MCF 10A (cell line): Measurements from ENCODE around the gene SLC16A1. TPM values are rescaled to one million over a fixed set of nuclear protein-coding genes. Genes with fewer than 3 reads are reported as not detected.

Experiments
- BruUV-seq: library from RNA; stranded (reverse); fragments of 400-500 nt; replicated peaks from 2 replicates; lab custom pipeline; 2021; lab: Mats Ljungman, UMichigan
- CTCF ChIA-PET: fragments of 300-600 bp; sonication (Branson Sonifier 250); formaldehyde crosslinking; extraction: SDS; loops from one replicate; lab custom pipeline; 2021; ENCODE audit warnings: antibody characterized with exemption, inconsistent platforms; lab: Yijun Ruan, JAX
- POLR2A ChIA-PET: fragments of 300-600, 350-650 bp; sonication (Branson Sonifier 250); formaldehyde crosslinking; extraction: SDS; loops from one replicate; lab custom pipeline; 2020; ENCODE audit warnings: antibody characterized with exemption, inconsistent platforms; lab: Yijun Ruan, JAX
- DNase-seq: peaks from one replicate; pipeline ENCODE4 v3.0.0-alpha.2; 2018; ENCODE audit not compliant: unreplicated experiment
- H3K27ac Mint-ChIP-seq: one replicate; pipeline ENCODE4 v1.8.0; 2022; ENCODE audit warnings: mild to moderate bottlenecking, low read depth, mixed read lengths; ENCODE audit not compliant: unreplicated experiment
- H3K27me3 Mint-ChIP-seq: one replicate; pipeline ENCODE4 v1.8.0; 2022; ENCODE audit warnings: mixed read lengths; ENCODE audit not compliant: insufficient read depth, unreplicated experiment
- H3K36me3 Mint-ChIP-seq: one replicate; pipeline ENCODE4 v1.8.0; 2022; ENCODE audit warnings: mild to moderate bottlenecking, moderate library complexity, mixed read lengths; ENCODE audit not compliant: insufficient read depth, unreplicated experiment
- H3K4me1 Mint-ChIP-seq: one replicate; pipeline ENCODE4 v1.8.0; 2022; ENCODE audit warnings: mixed read lengths; ENCODE audit not compliant: insufficient read depth, unreplicated experiment
- H3K4me3 Mint-ChIP-seq: one replicate; pipeline ENCODE4 v1.8.0; 2022; ENCODE audit warnings: mild to moderate bottlenecking, moderate library complexity, mixed read lengths; ENCODE audit not compliant: unreplicated experiment
- H3K9me3 Mint-ChIP-seq: one replicate; pipeline ENCODE4 v1.8.0; 2022; ENCODE audit warnings: mixed read lengths; ENCODE audit not compliant: unreplicated experiment
- CTCF ChIP-seq: fragments of 200-600 bp; IDR thresholded peaks from one replicate; pipeline ENCODE4 v1.8.0; 2022; ENCODE audit warnings: antibody characterized with exemption, mild to moderate bottlenecking; ENCODE audit not compliant: unreplicated experiment
- intact Hi-C: fragments of 100-400 bp; cut with micrococcal nuclease; formaldehyde crosslinking; loops from 2 replicates; pipeline ENCODE4 v1.14.1; 2022
- total RNA-seq: library from RNA; stranded (reverse); gene quantifications from 2 replicates; pipeline ENCODE4 v1.2.3, GENCODE V29; 2022

The SLC16A1 gene
- total RNA-seq, 1 experiment from 2014 or later, result 142 TPM

- Mint-ChIP-seq H3K36me3 (peaks cover 61% of the 10 kb centered on the region), H3K27ac (no peak overlapping the region), H3K4me3 (no peak overlapping the region), H3K9me3 (no peaks in the 10 kb centered on the region), H3K27me3 (no peaks in the 10 kb centered on the region), H3K4me1 (peaks cover 11% of the 10 kb centered on the region)
- DNase-seq, result no peak
- intact Hi-C loops, result no loop called here
- ChIA-PET CTCF (no interaction called here), POLR2A (interaction anchor here (1.4 to 8.6 kb wide), 2 partner anchors 9 to 12 kb away, joined by 3 to 45 read pairs; no protein-coding TSS in a partner anchor)
- no TSS peak for BruUV-seq
- TF ChIP-seq CTCF, result no peak
These were observed 29.1 kb downstream of the SLC16A1 start for GRCh38 chr1:112926858-112927257.

GRCh38 chr1:112925015-112925414 is 31.0 kb downstream of the SLC16A1 start:
- H3K4me3 Mint-ChIP-seq, result no peak overlapping the region
- no peaks in the 10 kb centered on the region for H3K27me3 Mint-ChIP-seq
- no peaks in the 10 kb centered on the region for H3K9me3 Mint-ChIP-seq
- ChIA-PET POLR2A (interaction anchor here (0.7 to 8.6 kb wide), 3 partner anchors 11 to 1571 kb away, joined by 3 to 45 read pairs (median 4); no protein-coding TSS in a partner anchor), CTCF (interaction anchor here (0.7 to 2.1 kb wide), 5 partner anchors 9 to 85 kb away, joined by 3 to 6 read pairs (median 4); no protein-coding TSS in a partner anchor)
- intact Hi-C loops, result no loop called here
- H3K27ac Mint-ChIP-seq, result peak overlapping the region; percentile 36
- H3K36me3 Mint-ChIP-seq, result peaks cover 77% of the 10 kb centered on the region
- no peak for TF ChIP-seq CTCF
- no peak for DNase-seq
- H3K4me1 Mint-ChIP-seq, result peaks cover 9% of the 10 kb centered on the region
- BruUV-seq, result no TSS peak

GRCh38 chr1:112923959-112924349 is 32.0 kb downstream of the SLC16A1 start:
- CTCF ChIA-PET, result interaction anchor here (0.5 to 2.1 kb wide), 4 partner anchors 14 to 854 kb away, joined by 3 to 6 read pairs (median 3); no protein-coding TSS in a partner anchor
- H3K27ac Mint-ChIP-seq, result no peak overlapping the region
- H3K9me3 Mint-ChIP-seq, result no peaks in the 10 kb centered on the region
- no peaks in the 10 kb centered on the region for H3K27me3 Mint-ChIP-seq
- H3K36me3 Mint-ChIP-seq, result peaks cover 86% of the 10 kb centered on the region
- intact Hi-C loops, result no loop called here
- POLR2A ChIA-PET, result interaction anchor here (8.6 kb wide), 1 partner anchor 12 kb away, joined by 45 read pairs; no protein-coding TSS in a partner anchor
- TF ChIP-seq CTCF, result no peak
- no TSS peak for BruUV-seq
- DNase-seq, result no peak
- no peak overlapping the region for H3K4me3 Mint-ChIP-seq
- H3K4me1 Mint-ChIP-seq, result peaks cover 6% of the 10 kb centered on the region

GRCh38 chr1:112923234-112923958 is 32.6 kb downstream of the SLC16A1 start:
- H3K27me3 Mint-ChIP-seq, result no peaks in the 10 kb centered on the region
- peaks cover 81% of the 10 kb centered on the region for H3K36me3 Mint-ChIP-seq
- no peak overlapping the region for H3K27ac Mint-ChIP-seq

More at GRCh38 chr1:112923234-112923958, 32.6 kb downstream of the SLC16A1 start:
- no peak for DNase-seq
- H3K9me3 Mint-ChIP-seq, result no peaks in the 10 kb centered on the region
- no peak overlapping the region for H3K4me3 Mint-ChIP-seq
- ChIA-PET CTCF (interaction anchor here (0.5 to 2.1 kb wide), 5 partner anchors 9 to 325 kb away, joined by 3 to 6 read pairs (median 3); partner anchors contain the start of gene PPM1J), POLR2A (interaction anchor here (8.6 kb wide), 1 partner anchor 12 kb away, joined by 45 read pairs; no protein-coding TSS in a partner anchor)
- TF ChIP-seq CTCF, result no peak
- intact Hi-C loops, result no loop called here
- BruUV-seq, result no TSS peak
- peaks cover 6% of the 10 kb centered on the region for H3K4me1 Mint-ChIP-seq
